Umbilical cord (tissue), 2 donors: ENCODE measurements around the gene MESP2. TPM values are rescaled to one million over a fixed set of nuclear protein-coding genes. Genes with fewer than 3 reads are reported as not detected.

Experiments
- DNase-seq: peaks from one replicate; pipeline ENCODE4 v3.0.0-alpha.2; 2015; ENCODE audit warnings: low spot score
- total RNA-seq: library from RNA; depleted of rRNA; stranded (reverse); fragments of >200 nt; gene quantifications from one replicate; pipeline ENCODE4 v1.2.3, GENCODE V29; 2014; ENCODE audit warnings: low replicate concordance; ENCODE audit not compliant: insufficient read depth

MESP2 gene
- total RNA-seq, result not detected

GRCh38 chr15:89776274-89777072 is at the start of gene MESP2:
Gene MESP2 (plus strand): TSS chr15:89776332. CDS start chr15:89776358, 26 bp downstream.
- DNase-seq, result peak; percentile 85

- DNase-seq, result no peak
Measured at GRCh38 chr15:89728254-89728653, 47.9 kb upstream of the MESP2 start.

GRCh38 chr15:89731275-89731674 is 44.9 kb upstream of the MESP2 start:
- DNase-seq, result no peak

GRCh38 chr15:89732451-89733172 is 43.5 kb upstream of the MESP2 start:
- DNase-seq, result no peak

- no peak for DNase-seq
Measured at GRCh38 chr15:89735773-89736172, 40.4 kb upstream of the MESP2 start.

- peak; percentile 81 for DNase-seq
Measured at GRCh38 chr15:89740137-89740536, 36.0 kb upstream of the MESP2 start.

- DNase-seq, result no peak
Measured at GRCh38 chr15:89743011-89743410, 33.1 kb upstream of the MESP2 start.

GRCh38 chr15:89743594-89743993 is 32.5 kb upstream of the MESP2 start:
- DNase-seq, result no peak

GRCh38 chr15:89745131-89745530 is 31.0 kb upstream of the MESP2 start:
- DNase-seq, result no peak

GRCh38 chr15:89745768-89746167 is 30.4 kb upstream of the MESP2 start:
- DNase-seq, result no peak

GRCh38 chr15:89746386-89746780 is 29.7 kb upstream of the MESP2 start:
- DNase-seq, result no peak

- DNase-seq, result no peak
Measured at GRCh38 chr15:89747708-89748682, 28.1 kb upstream of the MESP2 start.

- DNase-seq, result no peak
Measured at GRCh38 chr15:89749054-89749453, 27.1 kb upstream of the MESP2 start.

- no peak for DNase-seq
Measured at GRCh38 chr15:89749526-89749925, 26.6 kb upstream of the MESP2 start.

- DNase-seq, result no peak
Measured at GRCh38 chr15:89749951-89750559, 26.1 kb upstream of the MESP2 start.

- peak; percentile 93 for DNase-seq
Measured at GRCh38 chr15:89750560-89751542, 25.3 kb upstream of the MESP2 start, which contains the start of gene MESP1. Gene MESP1 (minus strand): TSS chr15:89751249. CDS start chr15:89751231, 18 bp downstream.

GRCh38 chr15:89751748-89752147 is 24.4 kb upstream of the MESP2 start:
- DNase-seq, result peak; percentile 61

GRCh38 chr15:89753855-89754254 is 22.3 kb upstream of the MESP2 start:
- DNase-seq, result no peak

GRCh38 chr15:89754361-89755154 is 21.6 kb upstream of the MESP2 start:
- DNase-seq, result no peak
